RWPE2 (cell line): ENCODE results near the gene C17orf107.

ENCODE experiments used
- ATAC-seq: fragments of 200-7000 bp; cut with Tn5 transposase; 3 replicates; pipeline ENCODE4 v1.9.1; 2021; ENCODE audit warnings: low read depth
- DNase-seq: peaks from one replicate; pipeline ENCODE4 v3.0.0-alpha.2; 2020; ENCODE audit warnings: low spot score
- H3K27ac ChIP-seq: fragments of 450-650 bp; 2 replicates; pipeline ENCODE4 v1.5.1; 2017; ENCODE audit warnings: mild to moderate bottlenecking; ENCODE audit not compliant: poor library complexity, severe bottlenecking
- H3K27me3 ChIP-seq: fragments of 250-450 bp; sonication (Bioruptor Pico); 2 replicates; pipeline ENCODE4 v1.5.1; 2021; ENCODE audit warnings: mild to moderate bottlenecking, moderate library complexity; ENCODE audit not compliant: insufficient read depth, poor library complexity, severe bottlenecking
- H3K36me3 ChIP-seq: fragments of 250-450 bp; sonication (Bioruptor Pico); 2 replicates; pipeline ENCODE4 v1.5.1; 2020; ENCODE audit warnings: low read depth, mild to moderate bottlenecking, moderate library complexity
- H3K4me1 ChIP-seq: fragments of 250-450 bp; sonication (Bioruptor Pico); 2 replicates; pipeline ENCODE4 v1.5.1; 2021; ENCODE audit warnings: mild to moderate bottlenecking, moderate library complexity; ENCODE audit not compliant: insufficient read depth, poor library complexity, severe bottlenecking
- H3K4me3 ChIP-seq: fragments of 250-450 bp; sonication (Bioruptor Pico); 2 replicates; pipeline ENCODE4 v1.5.1; 2021; ENCODE audit warnings: mild to moderate bottlenecking, moderate library complexity; ENCODE audit not compliant: severe bottlenecking
- H3K9me3 ChIP-seq: fragments of 250-450 bp; sonication (Bioruptor Pico); 2 replicates; pipeline ENCODE4 v1.5.1; 2021; ENCODE audit warnings: mild to moderate bottlenecking, moderate library complexity; ENCODE audit not compliant: severe bottlenecking
- CTCF ChIP-seq: fragments of 450-650 bp; IDR thresholded peaks from one replicate; pipeline ENCODE4 v1.5.1; 2017; ENCODE audit warnings: mild to moderate bottlenecking, moderate library complexity; ENCODE audit not compliant: poor library complexity, severe bottlenecking

The C17orf107 gene

GRCh38 chr17:4872786-4873185 lies 26.6 kb upstream of the C17orf107 start:
- Histone ChIP-seq H3K4me3 (no peak overlapping the region), H3K4me1 (no peaks in the 10 kb centered on the region), H3K27me3 (no peaks in the 10 kb centered on the region), H3K9me3 (no peaks in the 10 kb centered on the region), H3K36me3 (peaks cover 65% of the 10 kb centered on the region), H3K27ac (no peak overlapping the region)
- DNase-seq: no peak
- TF ChIP-seq CTCF: no peak
- no peak for ATAC-seq

GRCh38 chr17:4877089-4877488 lies 22.2 kb upstream of the C17orf107 start:
- H3K27ac ChIP-seq: no peak overlapping the region
- H3K4me3 ChIP-seq: no peak overlapping the region
- TF ChIP-seq CTCF: no peak
- H3K36me3 ChIP-seq: peaks cover 62% of the 10 kb centered on the region
- H3K9me3 ChIP-seq: no peaks in the 10 kb centered on the region
- DNase-seq (no peak), ATAC-seq (no peak)
- no peaks in the 10 kb centered on the region for H3K4me1 ChIP-seq
- no peaks in the 10 kb centered on the region for H3K27me3 ChIP-seq

- Histone ChIP-seq H3K9me3 (no peaks in the 10 kb centered on the region), H3K27me3 (no peaks in the 10 kb centered on the region), H3K4me3 (no peak overlapping the region), H3K4me1 (no peaks in the 10 kb centered on the region), H3K27ac (no peak overlapping the region), H3K36me3 (peaks cover 77% of the 10 kb centered on the region)
- ATAC-seq (no peak), DNase-seq (no peak)
- no peak for TF ChIP-seq CTCF
Measured at GRCh38 chr17:4879601-4880000, 19.7 kb upstream of the C17orf107 start.

GRCh38 chr17:4880857-4881256 lies 18.5 kb upstream of the C17orf107 start:
- H3K4me3 ChIP-seq: no peak overlapping the region
- no peak overlapping the region for H3K27ac ChIP-seq
- ATAC-seq (no peak), DNase-seq (peak; percentile 38)
- no peaks in the 10 kb centered on the region for H3K4me1 ChIP-seq
- H3K36me3 ChIP-seq: peaks cover 81% of the 10 kb centered on the region
- H3K9me3 ChIP-seq: no peaks in the 10 kb centered on the region
- TF ChIP-seq CTCF: no peak
- no peaks in the 10 kb centered on the region for H3K27me3 ChIP-seq

GRCh38 chr17:4881761-4882555 lies 17.4 kb upstream of the C17orf107 start:
- DNase-seq (peak; percentile 65), ATAC-seq (peak; percentile 85)
- Histone ChIP-seq H3K4me1 (no peaks in the 10 kb centered on the region), H3K4me3 (no peak overlapping the region), H3K27me3 (no peaks in the 10 kb centered on the region), H3K9me3 (no peaks in the 10 kb centered on the region), H3K27ac (peak overlapping the region; percentile 11), H3K36me3 (peaks cover 86% of the 10 kb centered on the region)
- TF ChIP-seq CTCF: peak; percentile 93
